Liver (tissue), 9 donors: Measurements from ENCODE around the gene GLRX3. TPM values are rescaled to one million over a fixed set of nuclear protein-coding genes. Genes with fewer than 3 reads are reported as not detected.

Experiments used
- DNase-seq: peaks from one replicate; pipeline ENCODE4 v3.0.0-alpha.2; 2017; ENCODE audit warnings: low spot score
- H3K27ac ChIP-seq, 2 donors: one replicate each; pipeline ENCODE4 v1.7.0; 2013; ENCODE audit warnings: inconsistent platforms in 2 of 2, low read length in 2 of 2, control low read depth in 1 of 2, low read depth in 1 of 2, mild to moderate bottlenecking in 1 of 2
- H3K27me3 ChIP-seq, 4 donors: one replicate each; pipeline versions ENCODE4 v1.6.1 to v1.7.0; 2013; ENCODE audit warnings: low read length in 3 of 4, inconsistent platforms in 1 of 4, mild to moderate bottlenecking in 1 of 4, moderate library complexity in 1 of 4; ENCODE audit not compliant: control insufficient read depth in 4 of 4, insufficient read depth in 4 of 4
- H3K36me3 ChIP-seq, 4 donors: one replicate each; pipeline versions ENCODE4 v1.6.1 to v1.7.0; 2013; ENCODE audit warnings: low read length in 3 of 4, mild to moderate bottlenecking in 3 of 4, low read depth in 1 of 4, moderate library complexity in 1 of 4; ENCODE audit not compliant: control insufficient read depth in 4 of 4, insufficient read depth in 3 of 4
- H3K4me1 ChIP-seq, 4 donors: one replicate each; pipeline versions ENCODE4 v1.6.1 to v1.7.0; 2013; ENCODE audit warnings: low read length in 3 of 4, mild to moderate bottlenecking in 3 of 4, moderate library complexity in 1 of 4; ENCODE audit not compliant: control insufficient read depth in 4 of 4, insufficient read depth in 4 of 4
- H3K4me3 ChIP-seq, 3 donors: one replicate each; pipeline versions ENCODE4 v1.6.1 to v1.7.0; 2013; ENCODE audit warnings: low read length in 3 of 3, control low read depth in 1 of 3, low read depth in 1 of 3, mild to moderate bottlenecking in 1 of 3
- H3K9ac ChIP-seq, 2 donors: one replicate each; pipeline ENCODE4 v1.7.0; 2013; ENCODE audit warnings: low read length in 2 of 2, mild to moderate bottlenecking in 2 of 2, moderate library complexity in 2 of 2, control low read depth in 1 of 2, low read depth in 1 of 2
- H3K9me3 ChIP-seq, 4 donors: one replicate each; pipeline versions ENCODE4 v1.6.1 to v1.7.0; 2013; ENCODE audit warnings: low read length in 3 of 4; ENCODE audit not compliant: control insufficient read depth in 4 of 4
- EGR1 ChIP-seq, 2 donors: IDR thresholded peaks; 2 replicates each; pipeline ENCODE4 v1.6.1; 2016 to 2018; ENCODE audit warnings: antibody characterized with exemption in 2 of 2, low read depth in 2 of 2
- FOXA1 ChIP-seq: IDR thresholded peaks from 2 replicates; pipeline ENCODE4 v1.6.1; 2016; ENCODE audit warnings: antibody characterized with exemption
- GABPA ChIP-seq, 2 donors: IDR thresholded peaks in 1 of 2; conservative IDR thresholded peaks in 1 of 2; 2 replicates each; pipeline ENCODE4 v1.6.1; 2016; ENCODE audit warnings: antibody characterized with exemption in 2 of 2, mild to moderate bottlenecking in 1 of 2, moderate library complexity in 1 of 2
- HNF4A ChIP-seq, 2 donors: conservative IDR thresholded peaks; 2 replicates each; pipeline ENCODE4 v1.6.1; 2016; ENCODE audit warnings: antibody characterized with exemption in 2 of 2, mild to moderate bottlenecking in 2 of 2
- HNF4G ChIP-seq: IDR thresholded peaks from 2 replicates; pipeline ENCODE4 v1.6.1; 2016; ENCODE audit warnings: antibody characterized with exemption
- JUND ChIP-seq, 2 donors: IDR thresholded peaks; 2 replicates each; pipeline ENCODE4 v1.6.1; 2016; ENCODE audit warnings: antibody characterized with exemption in 2 of 2
- MAX ChIP-seq: IDR thresholded peaks from 2 replicates; pipeline ENCODE4 v1.6.1; 2016; ENCODE audit warnings: antibody characterized with exemption
- NR2F2 ChIP-seq: IDR thresholded peaks from 2 replicates; pipeline ENCODE4 v1.6.1; 2016; ENCODE audit warnings: antibody characterized with exemption
- RAD21 ChIP-seq, 2 donors: IDR thresholded peaks; 2 replicates each; pipeline ENCODE4 v1.6.1; 2016; ENCODE audit warnings: antibody characterized with exemption in 2 of 2, mild to moderate bottlenecking in 2 of 2
- RXRA ChIP-seq, 2 donors: IDR thresholded peaks; 2 replicates each; pipeline ENCODE4 v1.6.1; 2017 to 2018; ENCODE audit warnings: antibody characterized with exemption in 2 of 2, mild to moderate bottlenecking in 1 of 2
- SP1 ChIP-seq: IDR thresholded peaks from 2 replicates; pipeline ENCODE4 v1.6.1; 2018; ENCODE audit warnings: antibody characterized with exemption, mild to moderate bottlenecking
- TAF1 ChIP-seq: conservative IDR thresholded peaks from 2 replicates; pipeline ENCODE4 v1.6.1; 2016; ENCODE audit warnings: antibody characterized with exemption, mild to moderate bottlenecking
- YY1 ChIP-seq: IDR thresholded peaks from 2 replicates; pipeline ENCODE4 v1.6.1; 2016; ENCODE audit warnings: antibody characterized with exemption, mild to moderate bottlenecking
- ZBTB33 ChIP-seq: IDR thresholded peaks from 2 replicates; pipeline ENCODE4 v1.6.1; 2016; ENCODE audit warnings: antibody characterized with exemption
- WGBS: extraction: QIAGEN DNeasy Blood & Tissue Kit; methylation state at CpG from one replicate; pipeline ENCODE4 v1.1.7; 2013; 5-methylcytosine and 5-hydroxymethylcytosine counted together
- polyA plus RNA-seq, 2 donors: library from polyadenylated mRNA; stranded (reverse) in 1 of 2; unstranded in 1 of 2; fragments of 200-250 nt in 1 of 2; fragments of >200 nt in 1 of 2; fragmentation: Nextera tagmentation in 1 of 2; extraction: Ambion mirVana in 1 of 2; gene quantifications; one replicate each; pipeline versions ENCODE4 v1.2.1 to v1.2.3, GENCODE V29; 2013 to 2015
- total RNA-seq, 2 donors: library from RNA; depleted of rRNA; stranded (reverse); fragments of >200 nt; gene quantifications; one replicate each; pipeline ENCODE4 v1.2.3, GENCODE V29; 2014
- TF ChIP-seq, protein P1 (sequence below): IDR thresholded peaks from 2 replicates; pipeline ENCODE4 v1.6.1; 2016; ENCODE audit warnings: antibody characterized with exemption, mild to moderate bottlenecking
- TF ChIP-seq, protein P2 (sequence below): fragments of 150-350 bp; IDR thresholded peaks from 2 replicates; pipeline ENCODE4 v1.5.1; 2017; ENCODE audit warnings: improper control_type of control experiment, low read depth, low read length; ENCODE audit not compliant: missing input control
- TF ChIP-seq, protein P3 (sequence below): IDR thresholded peaks from 2 replicates; pipeline ENCODE4 v1.6.1; 2016; ENCODE audit warnings: antibody characterized with exemption
- donor health status: healthy.
- donor health status: healthy.
- donor health status: healthy.
- donor health status: healthy.
- donor health status: healthy.

Gene GLRX3
- total and polyA plus RNA-seq, 4 donors, result 24.0 to 34.0 (median 28.5) TPM

DNA sequence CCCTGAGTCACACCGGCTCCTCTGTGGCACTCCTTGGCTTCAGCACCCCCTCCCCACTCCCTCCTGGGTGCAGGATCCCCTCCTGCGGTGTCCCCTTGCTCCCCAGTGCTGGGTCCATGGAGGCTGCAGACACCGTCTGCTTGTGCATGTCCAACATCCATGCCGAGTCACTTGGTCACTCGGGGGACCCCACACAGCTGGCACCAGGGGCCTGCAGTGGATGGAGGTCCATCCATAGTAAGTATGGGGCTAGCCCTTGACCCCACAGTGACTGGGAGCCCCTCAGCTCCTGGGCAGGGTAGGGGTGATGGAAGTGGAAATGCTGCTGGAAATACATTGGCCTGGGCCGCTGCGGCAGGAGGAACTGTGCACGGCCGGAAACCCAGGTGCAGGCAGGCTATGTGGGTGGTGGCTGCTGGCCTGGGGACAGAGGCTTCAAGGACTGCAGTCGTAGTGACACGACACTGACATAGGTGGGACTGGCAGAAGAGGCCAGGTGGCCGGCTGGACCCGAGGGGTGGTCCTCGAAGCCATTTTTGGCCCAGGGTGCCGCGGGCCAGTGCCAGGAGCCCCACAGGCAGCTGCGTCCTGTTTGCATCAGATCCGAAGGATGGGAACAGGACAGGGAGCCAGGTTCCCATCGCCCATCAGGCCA, 58.9 kb downstream of the GLRX3 start:
- WGBS, result 94% methylated on average over 19 of the region's 19 CpGs
- TF ChIP-seq NR2F2 (no peak), RAD21 (IDR thresholded peaks at IDR 0.05) (no peak), TAF1 (no peak), FOXA1 (no peak), JUND (IDR thresholded peaks at IDR 0.05) (no peak), HNF4A (conservative IDR thresholded peaks at IDR 0.05) (no peak), ZBTB33 (no peak), YY1 (no peak), EGR1 (IDR thresholded peaks at IDR 0.05; ENCODE audit: low read depth in 2 of 2) (no peak)
- TF ChIP-seq, protein P1, sequence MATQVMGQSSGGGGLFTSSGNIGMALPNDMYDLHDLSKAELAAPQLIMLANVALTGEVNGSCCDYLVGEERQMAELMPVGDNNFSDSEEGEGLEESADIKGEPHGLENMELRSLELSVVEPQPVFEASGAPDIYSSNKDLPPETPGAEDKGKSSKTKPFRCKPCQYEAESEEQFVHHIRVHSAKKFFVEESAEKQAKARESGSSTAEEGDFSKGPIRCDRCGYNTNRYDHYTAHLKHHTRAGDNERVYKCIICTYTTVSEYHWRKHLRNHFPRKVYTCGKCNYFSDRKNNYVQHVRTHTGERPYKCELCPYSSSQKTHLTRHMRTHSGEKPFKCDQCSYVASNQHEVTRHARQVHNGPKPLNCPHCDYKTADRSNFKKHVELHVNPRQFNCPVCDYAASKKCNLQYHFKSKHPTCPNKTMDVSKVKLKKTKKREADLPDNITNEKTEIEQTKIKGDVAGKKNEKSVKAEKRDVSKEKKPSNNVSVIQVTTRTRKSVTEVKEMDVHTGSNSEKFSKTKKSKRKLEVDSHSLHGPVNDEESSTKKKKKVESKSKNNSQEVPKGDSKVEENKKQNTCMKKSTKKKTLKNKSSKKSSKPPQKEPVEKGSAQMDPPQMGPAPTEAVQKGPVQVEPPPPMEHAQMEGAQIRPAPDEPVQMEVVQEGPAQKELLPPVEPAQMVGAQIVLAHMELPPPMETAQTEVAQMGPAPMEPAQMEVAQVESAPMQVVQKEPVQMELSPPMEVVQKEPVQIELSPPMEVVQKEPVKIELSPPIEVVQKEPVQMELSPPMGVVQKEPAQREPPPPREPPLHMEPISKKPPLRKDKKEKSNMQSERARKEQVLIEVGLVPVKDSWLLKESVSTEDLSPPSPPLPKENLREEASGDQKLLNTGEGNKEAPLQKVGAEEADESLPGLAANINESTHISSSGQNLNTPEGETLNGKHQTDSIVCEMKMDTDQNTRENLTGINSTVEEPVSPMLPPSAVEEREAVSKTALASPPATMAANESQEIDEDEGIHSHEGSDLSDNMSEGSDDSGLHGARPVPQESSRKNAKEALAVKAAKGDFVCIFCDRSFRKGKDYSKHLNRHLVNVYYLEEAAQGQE, result no peak
- TF ChIP-seq, protein P2, sequence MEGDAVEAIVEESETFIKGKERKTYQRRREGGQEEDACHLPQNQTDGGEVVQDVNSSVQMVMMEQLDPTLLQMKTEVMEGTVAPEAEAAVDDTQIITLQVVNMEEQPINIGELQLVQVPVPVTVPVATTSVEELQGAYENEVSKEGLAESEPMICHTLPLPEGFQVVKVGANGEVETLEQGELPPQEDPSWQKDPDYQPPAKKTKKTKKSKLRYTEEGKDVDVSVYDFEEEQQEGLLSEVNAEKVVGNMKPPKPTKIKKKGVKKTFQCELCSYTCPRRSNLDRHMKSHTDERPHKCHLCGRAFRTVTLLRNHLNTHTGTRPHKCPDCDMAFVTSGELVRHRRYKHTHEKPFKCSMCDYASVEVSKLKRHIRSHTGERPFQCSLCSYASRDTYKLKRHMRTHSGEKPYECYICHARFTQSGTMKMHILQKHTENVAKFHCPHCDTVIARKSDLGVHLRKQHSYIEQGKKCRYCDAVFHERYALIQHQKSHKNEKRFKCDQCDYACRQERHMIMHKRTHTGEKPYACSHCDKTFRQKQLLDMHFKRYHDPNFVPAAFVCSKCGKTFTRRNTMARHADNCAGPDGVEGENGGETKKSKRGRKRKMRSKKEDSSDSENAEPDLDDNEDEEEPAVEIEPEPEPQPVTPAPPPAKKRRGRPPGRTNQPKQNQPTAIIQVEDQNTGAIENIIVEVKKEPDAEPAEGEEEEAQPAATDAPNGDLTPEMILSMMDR, result no peak
- TF ChIP-seq, protein P3, sequence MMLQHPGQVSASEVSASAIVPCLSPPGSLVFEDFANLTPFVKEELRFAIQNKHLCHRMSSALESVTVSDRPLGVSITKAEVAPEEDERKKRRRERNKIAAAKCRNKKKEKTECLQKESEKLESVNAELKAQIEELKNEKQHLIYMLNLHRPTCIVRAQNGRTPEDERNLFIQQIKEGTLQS, result no peak
- no peaks in the 10 kb centered on the region for H3K27me3 ChIP-seq
- no peaks in the 10 kb centered on the region for H3K36me3 ChIP-seq
- H3K4me1 ChIP-seq, result peaks cover 0 to 8% (median 6%) of the 10 kb centered on the region in 4 donors
- H3K4me3 ChIP-seq, result no peak overlapping the region
- DNase-seq, result no peak
- H3K9me3 ChIP-seq, result no peaks in the 10 kb centered on the region
- no peak overlapping the region for H3K27ac ChIP-seq
- H3K9ac ChIP-seq, result no peak overlapping the region

DNA sequence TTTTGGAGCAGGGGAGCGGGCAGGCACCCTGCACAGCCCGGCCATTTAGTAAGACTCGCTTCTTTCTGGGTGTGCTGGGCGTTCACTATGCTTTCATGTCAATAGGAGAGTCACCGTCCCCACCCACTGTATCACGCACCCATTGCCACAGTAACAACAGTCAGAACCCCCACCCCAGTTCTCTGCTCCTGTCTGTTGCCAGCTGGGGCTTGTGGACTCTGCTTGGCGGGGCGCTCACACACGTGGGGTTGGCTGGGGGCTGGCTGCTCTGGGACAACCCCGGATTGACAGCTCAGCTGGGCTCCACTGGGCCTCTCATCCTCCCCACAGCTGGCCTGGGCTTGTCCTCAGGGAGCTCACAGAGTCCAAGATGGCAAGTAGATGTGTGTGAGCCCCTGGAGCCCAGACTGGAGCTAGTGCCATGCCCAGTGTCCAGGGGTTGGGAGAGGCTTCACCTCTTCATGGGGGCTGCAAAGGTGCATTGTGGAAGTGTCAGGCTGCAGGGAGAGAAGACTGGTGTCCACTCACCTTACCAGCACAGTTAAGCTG, 59.6 kb downstream of the GLRX3 start:
- Histone ChIP-seq H3K4me1 (peaks cover 0 to 1% (median under 1%) of the 10 kb centered on the region in 4 donors), H3K36me3 (no peaks in the 10 kb centered on the region), H3K27ac (no peak overlapping the region), H3K4me3 (no peak overlapping the region), H3K9me3 (no peaks in the 10 kb centered on the region), H3K27me3 (no peaks in the 10 kb centered on the region), H3K9ac (no peak overlapping the region)
- WGBS, result 75% methylated on average over 10 of the region's 10 CpGs
- DNase-seq, result no peak
- TF ChIP-seq, protein P2, result no peak
- TF ChIP-seq HNF4G (no peak), SP1 (no peak), YY1 (no peak), RAD21 (IDR thresholded peaks at IDR 0.05) (no peak), MAX (no peak), HNF4A (conservative IDR thresholded peaks at IDR 0.05) (no peak), GABPA (IDR thresholded peaks at IDR 0.05 in 1 of 2, conservative IDR thresholded peaks at IDR 0.05 in 1 of 2) (no peak), NR2F2 (no peak), ZBTB33 (no peak), JUND (IDR thresholded peaks at IDR 0.05) (no peak), TAF1 (no peak), RXRA (IDR thresholded peaks at IDR 0.05) (no peak)
- TF ChIP-seq, protein P3, result no peak
